OCI-LY3 (cell line): ENCODE measurements around the gene APAF1.

Source experiments
- H2AFZ ChIP-seq: fragments of 200-600, 300-600 bp; shearing (Covaris generic); 2 replicates; pipeline ENCODE4 v1.6.0; 2014; ENCODE audit warnings: antibody characterized with exemption, low read depth, low read length
- H3K27ac ChIP-seq: fragments of 200-600, 300-600 bp; sonication (generic); 2 replicates; pipeline ENCODE4 v1.5.1; 2014; ENCODE audit warnings: mild to moderate bottlenecking, low read length, moderate library complexity, mixed read lengths
- H3K27me3 ChIP-seq: fragments of 200-600, 300-600 bp; sonication (generic); 2 replicates; pipeline ENCODE4 v1.6.1; 2014; ENCODE audit warnings: low read depth, low read length, mixed read lengths
- H3K36me3 ChIP-seq: fragments of 200-600, 300-600 bp; sonication (generic); replicated peaks from 2 replicates; pipeline ENCODE3; 2014; ENCODE audit warnings: low read depth, low read length, mixed read lengths
- H3K4me1 ChIP-seq: fragments of 300-600, 200-600 bp; sonication (generic); 2 replicates; pipeline ENCODE4 v1.6.1; 2014; ENCODE audit warnings: low read length, mixed read lengths
- H3K4me2 ChIP-seq: fragments of 200-600, 300-600 bp; sonication (generic); 2 replicates; pipeline ENCODE4 v1.6.1; 2014; ENCODE audit warnings: low read length, mixed read lengths
- H3K4me3 ChIP-seq: fragments of 300-600, 200-600 bp; sonication (generic); 2 replicates; pipeline ENCODE4 v1.5.1; 2014; ENCODE audit warnings: antibody characterized with exemption, mild to moderate bottlenecking, low read length, moderate library complexity
- H3K79me2 ChIP-seq: fragments of 300-600, 200-600 bp; shearing (Covaris generic); 2 replicates; pipeline ENCODE4 v1.6.1; 2014; ENCODE audit warnings: mild to moderate bottlenecking, low read length, mixed read lengths
- H3K9ac ChIP-seq: fragments of 300-600, 200-600 bp; shearing (Covaris generic); 2 replicates; pipeline ENCODE4 v1.6.0; 2014; ENCODE audit warnings: mild to moderate bottlenecking, low read length, moderate library complexity
- H3K9me3 ChIP-seq: fragments of 200-600, 300-600 bp; shearing (Covaris generic); 2 replicates; pipeline ENCODE4 v1.6.1; 2014; ENCODE audit warnings: low read length, mixed read lengths; ENCODE audit not compliant: insufficient read depth
- H4K20me1 ChIP-seq: fragments of 200-600, 300-600 bp; sonication (generic); 2 replicates; pipeline ENCODE4 v1.6.1; 2016; ENCODE audit warnings: low read length, mixed read lengths; ENCODE audit not compliant: insufficient read depth
- EZH2phosphoT487 ChIP-seq: fragments of 200-600 bp; shearing (Covaris generic); IDR thresholded peaks from 2 replicates; pipeline ENCODE4 v1.6.1; 2018; ENCODE audit warnings: antibody characterized with exemption, mixed run types, low read depth
- TF ChIP-seq, protein P1 (sequence below): fragments of 200-600, 300-600 bp; sonication (generic); IDR thresholded peaks from 2 replicates; pipeline ENCODE4 v1.5.1; 2014; ENCODE audit warnings: antibody characterized with exemption, low read length, low read depth

APAF1 gene

DNA sequence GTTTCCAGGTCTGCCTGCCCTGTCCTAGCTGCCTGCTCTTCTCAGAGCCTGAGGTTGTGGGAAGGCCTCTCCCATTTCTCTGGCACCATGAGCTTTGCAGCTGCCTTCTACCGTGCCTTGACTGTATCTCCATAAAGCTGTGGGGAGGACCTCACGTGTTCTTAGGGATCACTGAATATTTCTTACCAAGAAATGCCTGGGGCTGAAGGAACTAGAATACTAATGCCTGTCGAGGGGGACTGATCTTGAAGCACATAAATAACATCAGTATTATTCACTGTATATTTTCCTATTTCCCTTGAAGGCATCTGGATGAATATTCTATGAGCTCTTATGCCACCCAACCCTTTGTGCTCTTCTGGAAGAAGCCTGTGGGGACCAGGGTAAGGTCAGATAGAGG is 103.4 kb downstream of the APAF1 start:
- no peak for TF ChIP-seq EZH2phosphoT487
- TF ChIP-seq, protein P1, sequence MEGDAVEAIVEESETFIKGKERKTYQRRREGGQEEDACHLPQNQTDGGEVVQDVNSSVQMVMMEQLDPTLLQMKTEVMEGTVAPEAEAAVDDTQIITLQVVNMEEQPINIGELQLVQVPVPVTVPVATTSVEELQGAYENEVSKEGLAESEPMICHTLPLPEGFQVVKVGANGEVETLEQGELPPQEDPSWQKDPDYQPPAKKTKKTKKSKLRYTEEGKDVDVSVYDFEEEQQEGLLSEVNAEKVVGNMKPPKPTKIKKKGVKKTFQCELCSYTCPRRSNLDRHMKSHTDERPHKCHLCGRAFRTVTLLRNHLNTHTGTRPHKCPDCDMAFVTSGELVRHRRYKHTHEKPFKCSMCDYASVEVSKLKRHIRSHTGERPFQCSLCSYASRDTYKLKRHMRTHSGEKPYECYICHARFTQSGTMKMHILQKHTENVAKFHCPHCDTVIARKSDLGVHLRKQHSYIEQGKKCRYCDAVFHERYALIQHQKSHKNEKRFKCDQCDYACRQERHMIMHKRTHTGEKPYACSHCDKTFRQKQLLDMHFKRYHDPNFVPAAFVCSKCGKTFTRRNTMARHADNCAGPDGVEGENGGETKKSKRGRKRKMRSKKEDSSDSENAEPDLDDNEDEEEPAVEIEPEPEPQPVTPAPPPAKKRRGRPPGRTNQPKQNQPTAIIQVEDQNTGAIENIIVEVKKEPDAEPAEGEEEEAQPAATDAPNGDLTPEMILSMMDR = no peak
- Histone ChIP-seq H3K36me3 (no peaks in the 10 kb centered on the region), H3K27me3 (peaks cover 9% of the 10 kb centered on the region; the same call in 1 of the 2 replicates), H3K4me1 (peaks cover 16% of the 10 kb centered on the region), H3K9me3 (no peaks in the 10 kb centered on the region), H3K79me2 (no peaks in the 10 kb centered on the region), H3K27ac (no peak overlapping the region), H3K4me3 (no peak overlapping the region), H2AFZ (no peak overlapping the region), H4K20me1 (no peaks in the 10 kb centered on the region), H3K4me2 (no peak overlapping the region), H3K9ac (no peak overlapping the region)

DNA sequence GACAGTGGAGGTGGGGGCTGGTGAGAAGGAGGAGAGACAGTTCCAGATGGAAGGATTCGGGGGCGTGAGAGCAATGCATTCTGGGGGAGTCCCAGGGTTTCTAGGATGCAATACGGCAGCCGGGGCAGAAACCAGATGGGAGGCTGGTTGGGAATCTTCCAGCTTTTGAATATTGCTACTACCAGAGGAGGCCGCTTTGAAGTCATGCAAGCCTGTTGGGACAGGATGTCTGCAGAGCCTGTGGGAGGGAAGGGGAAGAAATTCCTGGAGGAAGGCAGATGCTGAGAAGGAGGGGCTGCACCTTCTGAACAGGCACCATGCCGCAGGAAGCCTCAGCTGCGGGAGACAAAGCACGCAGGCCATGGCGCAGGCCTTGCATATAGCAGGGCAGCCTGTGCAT is 105.4 kb downstream of the APAF1 start:
- H3K36me3 ChIP-seq = no peaks in the 10 kb centered on the region

DNA sequence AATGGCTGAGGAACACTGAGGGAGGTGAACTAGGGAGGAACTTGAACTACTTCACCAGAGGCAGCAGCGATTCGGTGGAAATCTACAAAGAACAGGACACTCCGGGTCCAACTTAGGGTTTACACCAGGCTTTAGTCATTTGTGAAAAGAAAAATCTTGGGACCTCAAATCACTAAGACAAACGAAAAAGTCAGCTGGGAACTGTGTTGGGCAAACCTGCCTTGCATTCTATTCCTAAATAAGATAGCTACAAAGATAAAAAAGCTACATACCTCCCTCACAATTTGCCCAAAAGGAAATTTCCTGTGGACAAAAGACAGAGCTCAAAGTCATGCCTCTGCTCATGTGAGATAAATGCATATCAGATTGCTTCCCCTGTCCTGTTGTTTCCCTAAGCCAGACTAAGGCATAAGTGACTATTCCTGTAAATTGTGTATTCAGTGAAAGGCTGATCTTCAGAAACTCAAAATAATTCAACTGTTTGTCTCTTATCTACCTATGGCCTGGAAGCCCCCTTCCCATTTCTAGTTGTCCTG is 106.6 kb downstream of the APAF1 start:
- H4K20me1 ChIP-seq = no peaks in the 10 kb centered on the region
- H3K4me2 ChIP-seq = no peak overlapping the region
- no peaks in the 10 kb centered on the region for H3K79me2 ChIP-seq
- no peak overlapping the region for H3K27ac ChIP-seq
- H3K9me3 ChIP-seq = no peaks in the 10 kb centered on the region
- no peak overlapping the region for H2AFZ ChIP-seq
- H3K27me3 ChIP-seq = peaks cover 4% of the 10 kb centered on the region; the same call in 1 of the 2 replicates
- H3K9ac ChIP-seq = no peak overlapping the region
- TF ChIP-seq EZH2phosphoT487 = no peak
- TF ChIP-seq, protein P1 = no peak
- H3K4me1 ChIP-seq = peaks cover 20% of the 10 kb centered on the region
- no peak overlapping the region for H3K4me3 ChIP-seq
- H3K36me3 ChIP-seq = no peaks in the 10 kb centered on the region

More for the DNA sequence above, 105.4 kb downstream of the APAF1 start:
- TF ChIP-seq, protein P1 = no peak
- TF ChIP-seq EZH2phosphoT487 = no peak
- Histone ChIP-seq H3K4me1 (peaks cover 27% of the 10 kb centered on the region), H4K20me1 (no peaks in the 10 kb centered on the region), H3K9ac (no peak overlapping the region), H3K79me2 (no peaks in the 10 kb centered on the region), H2AFZ (no peak overlapping the region), H3K9me3 (no peaks in the 10 kb centered on the region), H3K27me3 (peaks cover 9% of the 10 kb centered on the region; the same call in 1 of the 2 replicates), H3K27ac (no peak overlapping the region), H3K4me2 (no peak overlapping the region), H3K4me3 (no peak overlapping the region)

DNA sequence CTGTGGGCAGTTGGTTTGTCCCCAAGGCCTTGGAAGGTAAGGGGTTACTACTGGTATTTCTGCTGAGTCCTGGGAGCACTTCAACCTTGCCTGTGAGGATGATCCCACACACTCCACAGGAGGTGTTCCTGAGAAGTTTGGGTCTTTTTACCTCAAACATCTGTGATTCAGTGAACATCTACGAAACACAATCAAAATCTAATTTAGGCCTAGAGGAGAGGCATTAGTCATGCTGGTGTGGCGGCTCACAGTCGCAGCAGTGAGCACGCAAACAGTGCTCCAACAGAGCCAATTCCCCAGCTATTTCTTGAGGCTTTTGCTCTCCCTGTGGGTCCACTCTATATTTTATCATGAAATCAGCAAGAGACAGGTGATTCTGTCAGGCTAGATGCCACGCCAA is 107.6 kb downstream of the APAF1 start:
- Histone ChIP-seq H3K9ac (no peak overlapping the region), H3K9me3 (no peaks in the 10 kb centered on the region), H4K20me1 (no peaks in the 10 kb centered on the region), H3K27ac (no peak overlapping the region), H3K79me2 (no peaks in the 10 kb centered on the region), H3K27me3 (no peaks in the 10 kb centered on the region), H3K4me2 (no peak overlapping the region), H3K4me3 (no peak overlapping the region), H2AFZ (no peak overlapping the region), H3K4me1 (peaks cover 20% of the 10 kb centered on the region), H3K36me3 (no peaks in the 10 kb centered on the region)
- TF ChIP-seq, protein P1 = no peak
- TF ChIP-seq EZH2phosphoT487 = no peak
